Lung (tissue), 12 donors: Measurements from ENCODE around the gene RNF217. TPM values are rescaled to one million over a fixed set of nuclear protein-coding genes. Genes with fewer than 3 reads are reported as not detected.

Experiments
- ATAC-seq: fragments of 200-7000 bp; cut with Tn5 transposase; one replicate; pipeline ENCODE4 v1.9.1; 2020; ENCODE audit warnings: moderate number of reproducible peaks; ENCODE audit not compliant: insufficient read depth, low FRiP score
- DNase-seq, 3 donors: peaks; one replicate each; pipeline ENCODE4 v3.0.0-alpha.2; 2013 to 2017
- H3K27ac ChIP-seq, 2 donors: one replicate each; pipeline ENCODE4 v1.5.1; 2013; ENCODE audit warnings: mild to moderate bottlenecking in 2 of 2, moderate library complexity in 2 of 2, control low read depth in 1 of 2, inconsistent platforms in 1 of 2, low read depth in 1 of 2, low read length in 1 of 2
- H3K27me3 ChIP-seq, 3 donors: one replicate each; pipeline ENCODE4 v1.5.1; 2013; ENCODE audit warnings: low read length in 2 of 3; ENCODE audit not compliant: control insufficient read depth in 3 of 3, insufficient read depth in 3 of 3
- H3K36me3 ChIP-seq, 4 donors: one replicate each; pipeline ENCODE4 v1.5.1; 2013; ENCODE audit warnings: low read length in 4 of 4, mild to moderate bottlenecking in 1 of 4, moderate library complexity in 1 of 4; ENCODE audit not compliant: control insufficient read depth in 4 of 4, insufficient read depth in 4 of 4
- H3K4me1 ChIP-seq, 5 donors: one replicate each; pipeline ENCODE4 v1.5.1; 2013; ENCODE audit warnings: low read length in 5 of 5, mild to moderate bottlenecking in 2 of 5, moderate library complexity in 1 of 5; ENCODE audit not compliant: control insufficient read depth in 5 of 5, insufficient read depth in 5 of 5
- H3K4me3 ChIP-seq: one replicate; pipeline ENCODE4 v1.5.1; 2013; ENCODE audit warnings: mild to moderate bottlenecking, control low read depth, moderate library complexity
- H3K9ac ChIP-seq, 2 donors: one replicate each; pipeline ENCODE4 v1.5.1; 2013; ENCODE audit warnings: low read length in 2 of 2, control low read depth in 1 of 2; ENCODE audit not compliant: insufficient read depth in 1 of 2
- H3K9me3 ChIP-seq, 4 donors: one replicate each; pipeline ENCODE4 v1.5.1; 2013; ENCODE audit warnings: low read length in 3 of 4, mild to moderate bottlenecking in 1 of 4, moderate library complexity in 1 of 4; ENCODE audit not compliant: control insufficient read depth in 4 of 4, insufficient read depth in 3 of 4
- WGBS, 2 donors: extraction: QIAGEN DNeasy Blood & Tissue Kit; methylation state at CpG; one replicate each; pipeline ENCODE4 v1.1.7; 2013; 5-methylcytosine and 5-hydroxymethylcytosine counted together
- polyA plus RNA-seq, 2 donors: library from polyadenylated mRNA; stranded (reverse); fragments of 200-250 nt; gene quantifications; one replicate each; pipeline ENCODE4 v1.2.1, GENCODE V29; 2013
- total RNA-seq, 2 donors: library from RNA; depleted of rRNA in 1 of 2; stranded (reverse); fragments of >200 nt in 1 of 2; gene quantifications; one replicate each; pipeline ENCODE4 v1.2.1, GENCODE V29; 2014 to 2021
- TF ChIP-seq, protein P1 (sequence below): IDR thresholded peaks from 2 replicates; pipeline ENCODE4 v1.5.1; 2012; ENCODE audit warnings: mild to moderate bottlenecking; ENCODE audit errors: control extremely low read depth, extremely low read depth
- donor health status: control.
- donor health status: control.
- donor health status: Bipolar disorder and iron deficiency.
- donor health status: healthy.
- donor health status: DM: yes; HTN: yes; CAD: no.

RNF217 gene
- total and polyA plus RNA-seq, 4 donors: 3.1 to 58.6 (median 13.6) TPM

DNA sequence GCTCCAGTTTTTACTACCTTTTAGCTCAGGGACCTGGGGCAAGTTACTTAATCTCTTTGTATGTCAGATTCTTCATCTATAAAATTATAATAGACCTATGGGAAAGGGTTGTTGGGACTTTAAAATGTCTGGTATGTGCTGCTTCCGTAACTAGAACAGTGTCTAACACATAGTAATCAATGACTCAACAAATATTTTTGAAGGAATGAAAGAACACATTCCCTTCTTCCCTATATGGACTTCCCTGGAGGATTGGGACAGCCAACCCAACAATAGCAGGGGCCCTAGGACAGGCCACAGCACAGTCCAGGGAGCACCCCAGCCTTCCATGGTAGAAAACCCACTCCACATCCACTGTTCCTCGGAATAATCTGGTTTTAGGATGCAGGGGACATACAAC is 140.7 kb downstream of the RNF217 start:
- DNase-seq: no peak
- Histone ChIP-seq H3K4me3 (no peak overlapping the region), H3K36me3 (no peaks in the 10 kb centered on the region), H3K27me3 (no peaks in the 10 kb centered on the region), H3K9me3 (no peaks in the 10 kb centered on the region), H3K4me1 (peaks cover 0 to 4% (median 0%) of the 10 kb centered on the region in 5 donors), H3K9ac (no peak overlapping the region), H3K27ac (no peak overlapping the region)
- 83 to 90% methylated on average over 2 of the region's 2 CpGs for WGBS, 2 donors
- no peak for ATAC-seq
- TF ChIP-seq, protein P1, sequence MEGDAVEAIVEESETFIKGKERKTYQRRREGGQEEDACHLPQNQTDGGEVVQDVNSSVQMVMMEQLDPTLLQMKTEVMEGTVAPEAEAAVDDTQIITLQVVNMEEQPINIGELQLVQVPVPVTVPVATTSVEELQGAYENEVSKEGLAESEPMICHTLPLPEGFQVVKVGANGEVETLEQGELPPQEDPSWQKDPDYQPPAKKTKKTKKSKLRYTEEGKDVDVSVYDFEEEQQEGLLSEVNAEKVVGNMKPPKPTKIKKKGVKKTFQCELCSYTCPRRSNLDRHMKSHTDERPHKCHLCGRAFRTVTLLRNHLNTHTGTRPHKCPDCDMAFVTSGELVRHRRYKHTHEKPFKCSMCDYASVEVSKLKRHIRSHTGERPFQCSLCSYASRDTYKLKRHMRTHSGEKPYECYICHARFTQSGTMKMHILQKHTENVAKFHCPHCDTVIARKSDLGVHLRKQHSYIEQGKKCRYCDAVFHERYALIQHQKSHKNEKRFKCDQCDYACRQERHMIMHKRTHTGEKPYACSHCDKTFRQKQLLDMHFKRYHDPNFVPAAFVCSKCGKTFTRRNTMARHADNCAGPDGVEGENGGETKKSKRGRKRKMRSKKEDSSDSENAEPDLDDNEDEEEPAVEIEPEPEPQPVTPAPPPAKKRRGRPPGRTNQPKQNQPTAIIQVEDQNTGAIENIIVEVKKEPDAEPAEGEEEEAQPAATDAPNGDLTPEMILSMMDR: no peak

DNA sequence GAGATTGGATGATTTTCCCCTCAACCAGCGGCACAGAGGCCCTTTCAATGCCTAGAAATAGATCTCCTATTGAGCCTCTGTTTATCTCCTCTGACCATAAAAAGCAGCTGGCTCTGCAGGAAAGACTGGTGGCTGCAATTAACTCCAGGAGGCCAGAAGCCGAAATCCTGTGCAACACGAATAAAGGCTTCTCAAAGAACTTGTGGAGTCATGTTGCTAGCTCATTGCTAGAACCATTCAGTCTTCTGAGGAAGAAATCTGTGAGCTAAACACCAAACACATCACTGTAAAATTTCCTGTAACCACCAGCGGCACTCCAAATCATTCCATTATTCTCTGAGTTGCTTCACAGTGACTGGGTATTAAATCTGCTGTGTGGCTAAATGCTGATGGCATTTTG is 142.2 kb downstream of the RNF217 start:
- Histone ChIP-seq H3K36me3 (no peaks in the 10 kb centered on the region), H3K27ac (no peak overlapping the region), H3K4me3 (no peak overlapping the region), H3K9ac (no peak overlapping the region), H3K9me3 (no peaks in the 10 kb centered on the region), H3K27me3 (no peaks in the 10 kb centered on the region), H3K4me1 (peaks cover 0 to 4% (median 0%) of the 10 kb centered on the region in 5 donors)
- TF ChIP-seq, protein P1: no peak
- DNase-seq: no peak
- WGBS, 2 donors: 69 to 76% methylated on average over 4 of the region's 4 CpGs
- ATAC-seq: no peak

DNA sequence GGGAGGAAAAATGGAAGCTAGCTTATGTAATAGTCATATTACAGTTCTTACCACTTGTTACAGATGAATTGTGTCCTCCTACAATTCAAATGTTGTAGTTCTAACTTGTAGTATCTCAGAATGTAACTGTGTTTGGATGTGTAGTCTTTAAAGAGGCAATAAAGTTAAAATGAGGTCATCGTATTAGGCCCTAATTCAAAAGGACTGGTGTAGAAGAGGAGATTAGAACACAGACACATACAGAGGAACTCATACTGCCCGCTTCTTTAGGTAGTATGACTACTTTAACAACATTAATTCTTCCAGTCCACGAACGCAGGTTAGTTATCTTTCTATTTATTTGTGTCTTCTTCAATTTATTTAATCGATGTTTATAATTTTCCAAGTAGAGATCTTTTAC is 144.8 kb downstream of the RNF217 start:
- 97% methylated on average over 5 of the region's 5 CpGs for WGBS, 2 donors
- DNase-seq (no peak), ATAC-seq (no peak)
- Histone ChIP-seq H3K36me3 (no peaks in the 10 kb centered on the region), H3K4me3 (no peak overlapping the region), H3K4me1 (no peaks in the 10 kb centered on the region), H3K9me3 (peaks cover 0 to 6% (median 1%) of the 10 kb centered on the region in 4 donors), H3K9ac (no peak overlapping the region), H3K27ac (no peak overlapping the region), H3K27me3 (no peaks in the 10 kb centered on the region)
- TF ChIP-seq, protein P1: no peak

DNA sequence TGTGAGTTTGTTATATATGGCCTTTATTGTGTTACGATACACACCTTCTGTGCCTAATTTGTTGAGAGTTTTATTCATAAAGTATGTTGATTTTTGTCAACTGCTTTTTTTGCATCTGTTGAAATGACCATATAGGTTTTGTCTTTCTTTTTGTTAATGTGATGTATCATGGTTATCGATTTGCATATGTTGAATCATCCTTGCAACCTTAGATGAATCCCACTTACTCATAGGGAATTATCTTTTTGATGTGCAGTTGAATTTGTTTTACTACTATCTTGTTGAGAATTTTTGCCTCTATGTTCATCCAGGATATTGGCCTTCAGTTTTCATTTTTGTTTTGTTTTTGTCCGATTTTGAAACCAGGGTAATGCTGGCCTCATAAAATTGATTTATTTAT is 145.7 kb downstream of the RNF217 start:
- ATAC-seq (no peak), DNase-seq (no peak)
- Histone ChIP-seq H3K36me3 (no peaks in the 10 kb centered on the region), H3K9ac (no peak overlapping the region), H3K27me3 (no peaks in the 10 kb centered on the region), H3K4me1 (no peaks in the 10 kb centered on the region), H3K27ac (no peak overlapping the region), H3K9me3 (peaks cover 0 to 6% (median 1%) of the 10 kb centered on the region in 4 donors), H3K4me3 (no peak overlapping the region)
- WGBS, 2 donors: 97 to 98% methylated on average over 3 of the region's 3 CpGs
- TF ChIP-seq, protein P1: no peak
